GM23338 (cell line): Measurements from ENCODE around the gene FBXL17. TPM values are rescaled to one million over a fixed set of nuclear protein-coding genes. Genes with fewer than 3 reads are reported as not detected.

Experiments used
- ATAC-seq: fragments of 200-7000 bp; cut with Tn5 transposase; 3 replicates; pipeline ENCODE4 v1.9.1; 2020
- DNase-seq: peaks from one replicate; pipeline ENCODE4 v3.0.0-alpha.2; 2015; ENCODE audit warnings: low spot score
- H2AFZ ChIP-seq: fragments of 200-600 bp; sonication (generic); 2 replicates; pipeline ENCODE4 v1.8.0; 2016; ENCODE audit warnings: antibody characterized with exemption, mild to moderate bottlenecking, moderate library complexity
- H3F3A ChIP-seq: fragments of 200-600 bp; sonication (generic); replicated peaks from 2 replicates; pipeline ENCODE4 v1.8.0; 2017; ENCODE audit warnings: antibody characterized with exemption, mixed run types, low read depth
- H3K27ac ChIP-seq: fragments of 200-600 bp; sonication (generic); 2 replicates; pipeline ENCODE4 v1.6.1; 2016; ENCODE audit warnings: low read depth
- H3K27me3 ChIP-seq: fragments of 200-600 bp; sonication (generic); 2 replicates; pipeline ENCODE4 v1.8.0; 2016; ENCODE audit warnings: mild to moderate bottlenecking, mixed run types, moderate library complexity; ENCODE audit not compliant: insufficient read depth
- H3K36me3 ChIP-seq: fragments of 200-600 bp; sonication (generic); 2 replicates; pipeline ENCODE4 v1.8.0; 2016; ENCODE audit warnings: mild to moderate bottlenecking; ENCODE audit not compliant: insufficient read depth
- H3K4me1 ChIP-seq: fragments of 200-600 bp; sonication (generic); 2 replicates; pipeline ENCODE4 v1.8.0; 2016; ENCODE audit warnings: mild to moderate bottlenecking, moderate library complexity; ENCODE audit not compliant: insufficient read depth
- H3K4me2 ChIP-seq: fragments of 200-600 bp; sonication (generic); 2 replicates; pipeline ENCODE4 v1.7.1; 2017; ENCODE audit warnings: mixed run types
- H3K4me3 ChIP-seq: fragments of 200-600 bp; sonication (generic); 2 replicates; pipeline ENCODE4 v1.6.1; 2016; ENCODE audit warnings: mixed run types
- H3K79me2 ChIP-seq: fragments of 200-600 bp; sonication (generic); replicated peaks from 2 replicates; pipeline ENCODE4 v1.8.0; 2017; ENCODE audit warnings: mild to moderate bottlenecking; ENCODE audit not compliant: insufficient read depth
- H3K9me2 ChIP-seq: fragments of 200-600 bp; sonication (generic); 2 replicates; pipeline ENCODE4 v1.8.0; 2017; ENCODE audit not compliant: insufficient read depth
- H4K20me1 ChIP-seq: fragments of 200-600 bp; sonication (generic); replicated peaks from 2 replicates; pipeline ENCODE4 v1.8.0; 2017; ENCODE audit warnings: mild to moderate bottlenecking; ENCODE audit not compliant: insufficient read depth
- H3K27ac Mint-ChIP-seq: 2 replicates; pipeline ENCODE4 v1.8.0; 2020; ENCODE audit warnings: inconsistent platforms, mild to moderate bottlenecking, moderate library complexity, mixed read lengths
- H3K27me3 Mint-ChIP-seq: 3 replicates; pipeline ENCODE4 v1.8.0; 2022; ENCODE audit warnings: low read depth, mild to moderate bottlenecking, moderate library complexity, mixed read lengths, inconsistent platforms; ENCODE audit not compliant: insufficient read depth, poor library complexity
- H3K36me3 Mint-ChIP-seq: 3 replicates; pipeline ENCODE4 v1.8.0; 2021; ENCODE audit warnings: low read depth, mild to moderate bottlenecking, inconsistent platforms, moderate library complexity, mixed read lengths
- H3K4me1 Mint-ChIP-seq: 3 replicates; pipeline ENCODE4 v1.8.0; 2020; ENCODE audit warnings: mild to moderate bottlenecking, inconsistent platforms, mixed read lengths
- H3K4me3 Mint-ChIP-seq: 3 replicates; pipeline ENCODE4 v1.8.0; 2021; ENCODE audit warnings: moderate library complexity, mild to moderate bottlenecking, inconsistent platforms, mixed read lengths
- H3K9me3 Mint-ChIP-seq: 3 replicates; pipeline ENCODE4 v1.8.0; 2020; ENCODE audit warnings: moderate library complexity, mild to moderate bottlenecking, inconsistent platforms, mixed read lengths
- CTCF ChIP-seq, 2 experiments: fragments of 200-600 bp in 1 of 2; sonication (generic) in 1 of 2; conservative IDR thresholded peaks; 2 replicates each; pipeline versions ENCODE4 v1.5.1 to v1.6.1; 2016 to 2017; ENCODE audit warnings: antibody characterized with exemption in 2 of 2, low read depth in 2 of 2, mild to moderate bottlenecking in 2 of 2, moderate library complexity in 1 of 2
- ETS1 ChIP-seq: IDR thresholded peaks from 2 replicates; pipeline ENCODE4 v1.6.1; 2016; ENCODE audit warnings: antibody characterized with exemption
- POLR2AphosphoS5 ChIP-seq: IDR thresholded peaks from 2 replicates; pipeline ENCODE4 v1.6.1; 2016; ENCODE audit warnings: antibody characterized with exemption, low read depth
- STAT1 ChIP-seq: IDR thresholded peaks from one replicate; pipeline ENCODE4 v1.6.1; 2016; ENCODE audit warnings: antibody characterized with exemption; ENCODE audit not compliant: unreplicated experiment
- ZNF114 ChIP-seq: fragments of 250-450 bp; sonication (Bioruptor Pico); IDR thresholded peaks from 2 replicates; pipeline ENCODE4 v1.5.0; 2020; ENCODE audit warnings: mild to moderate bottlenecking, moderate library complexity
- ZNF331 ChIP-seq: fragments of 250-450 bp; sonication (Bioruptor Pico); IDR thresholded peaks from 2 replicates; pipeline ENCODE4 v1.5.0; 2020; ENCODE audit warnings: low read depth, mild to moderate bottlenecking, moderate library complexity
- polyA plus RNA-seq: library from polyadenylated mRNA; unstranded; fragments of >200 nt; fragmentation: Nextera tagmentation; extraction: Ambion mirVana; gene quantifications from 2 replicates; pipeline ENCODE4 v1.2.1, GENCODE V29; 2016
- total RNA-seq: library from RNA; depleted of rRNA; stranded (reverse); fragments of >200 nt; shearing (Covaris generic); gene quantifications from 2 replicates; pipeline ENCODE4 v1.2.3, GENCODE V29; 2014
- TF ChIP-seq, protein P1 (sequence below): IDR thresholded peaks from one replicate; pipeline ENCODE4 v1.6.1; 2018; ENCODE audit warnings: antibody characterized with exemption; ENCODE audit not compliant: unreplicated experiment
- TF ChIP-seq, protein P2 (sequence below): fragments of 250-450 bp; sonication (Bioruptor Pico); IDR thresholded peaks from 2 replicates; pipeline ENCODE4 v1.5.0; 2020; ENCODE audit warnings: mild to moderate bottlenecking, moderate library complexity

The FBXL17 gene
- total and polyA plus RNA-seq, 2 experiments from 2014 or later = 2.0 to 2.7 TPM

- Histone ChIP-seq H4K20me1 (no peaks in the 10 kb centered on the region), H2AFZ (no peak overlapping the region), H3K4me1 (no peaks in the 10 kb centered on the region), H3K4me2 (no peak overlapping the region), H3F3A (no peaks in the 10 kb centered on the region), H3K4me3 (no peak overlapping the region), H3K79me2 (no peaks in the 10 kb centered on the region), H3K9me2 (no peaks in the 10 kb centered on the region), H3K36me3 (no peaks in the 10 kb centered on the region), H3K27ac (no peak overlapping the region), H3K27me3 (no peaks in the 10 kb centered on the region)
- Mint-ChIP-seq H3K27ac (no peak overlapping the region), H3K4me3 (no peak overlapping the region), H3K9me3 (no peaks in the 10 kb centered on the region), H3K27me3 (no peaks in the 10 kb centered on the region), H3K4me1 (no peaks in the 10 kb centered on the region), H3K36me3 (no peaks in the 10 kb centered on the region)
- no peak for TF ChIP-seq STAT1
- no peak for TF ChIP-seq POLR2AphosphoS5
- TF ChIP-seq, protein P1, sequence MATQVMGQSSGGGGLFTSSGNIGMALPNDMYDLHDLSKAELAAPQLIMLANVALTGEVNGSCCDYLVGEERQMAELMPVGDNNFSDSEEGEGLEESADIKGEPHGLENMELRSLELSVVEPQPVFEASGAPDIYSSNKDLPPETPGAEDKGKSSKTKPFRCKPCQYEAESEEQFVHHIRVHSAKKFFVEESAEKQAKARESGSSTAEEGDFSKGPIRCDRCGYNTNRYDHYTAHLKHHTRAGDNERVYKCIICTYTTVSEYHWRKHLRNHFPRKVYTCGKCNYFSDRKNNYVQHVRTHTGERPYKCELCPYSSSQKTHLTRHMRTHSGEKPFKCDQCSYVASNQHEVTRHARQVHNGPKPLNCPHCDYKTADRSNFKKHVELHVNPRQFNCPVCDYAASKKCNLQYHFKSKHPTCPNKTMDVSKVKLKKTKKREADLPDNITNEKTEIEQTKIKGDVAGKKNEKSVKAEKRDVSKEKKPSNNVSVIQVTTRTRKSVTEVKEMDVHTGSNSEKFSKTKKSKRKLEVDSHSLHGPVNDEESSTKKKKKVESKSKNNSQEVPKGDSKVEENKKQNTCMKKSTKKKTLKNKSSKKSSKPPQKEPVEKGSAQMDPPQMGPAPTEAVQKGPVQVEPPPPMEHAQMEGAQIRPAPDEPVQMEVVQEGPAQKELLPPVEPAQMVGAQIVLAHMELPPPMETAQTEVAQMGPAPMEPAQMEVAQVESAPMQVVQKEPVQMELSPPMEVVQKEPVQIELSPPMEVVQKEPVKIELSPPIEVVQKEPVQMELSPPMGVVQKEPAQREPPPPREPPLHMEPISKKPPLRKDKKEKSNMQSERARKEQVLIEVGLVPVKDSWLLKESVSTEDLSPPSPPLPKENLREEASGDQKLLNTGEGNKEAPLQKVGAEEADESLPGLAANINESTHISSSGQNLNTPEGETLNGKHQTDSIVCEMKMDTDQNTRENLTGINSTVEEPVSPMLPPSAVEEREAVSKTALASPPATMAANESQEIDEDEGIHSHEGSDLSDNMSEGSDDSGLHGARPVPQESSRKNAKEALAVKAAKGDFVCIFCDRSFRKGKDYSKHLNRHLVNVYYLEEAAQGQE = no peak
- TF ChIP-seq ETS1 = no peak
- TF ChIP-seq, protein P2, sequence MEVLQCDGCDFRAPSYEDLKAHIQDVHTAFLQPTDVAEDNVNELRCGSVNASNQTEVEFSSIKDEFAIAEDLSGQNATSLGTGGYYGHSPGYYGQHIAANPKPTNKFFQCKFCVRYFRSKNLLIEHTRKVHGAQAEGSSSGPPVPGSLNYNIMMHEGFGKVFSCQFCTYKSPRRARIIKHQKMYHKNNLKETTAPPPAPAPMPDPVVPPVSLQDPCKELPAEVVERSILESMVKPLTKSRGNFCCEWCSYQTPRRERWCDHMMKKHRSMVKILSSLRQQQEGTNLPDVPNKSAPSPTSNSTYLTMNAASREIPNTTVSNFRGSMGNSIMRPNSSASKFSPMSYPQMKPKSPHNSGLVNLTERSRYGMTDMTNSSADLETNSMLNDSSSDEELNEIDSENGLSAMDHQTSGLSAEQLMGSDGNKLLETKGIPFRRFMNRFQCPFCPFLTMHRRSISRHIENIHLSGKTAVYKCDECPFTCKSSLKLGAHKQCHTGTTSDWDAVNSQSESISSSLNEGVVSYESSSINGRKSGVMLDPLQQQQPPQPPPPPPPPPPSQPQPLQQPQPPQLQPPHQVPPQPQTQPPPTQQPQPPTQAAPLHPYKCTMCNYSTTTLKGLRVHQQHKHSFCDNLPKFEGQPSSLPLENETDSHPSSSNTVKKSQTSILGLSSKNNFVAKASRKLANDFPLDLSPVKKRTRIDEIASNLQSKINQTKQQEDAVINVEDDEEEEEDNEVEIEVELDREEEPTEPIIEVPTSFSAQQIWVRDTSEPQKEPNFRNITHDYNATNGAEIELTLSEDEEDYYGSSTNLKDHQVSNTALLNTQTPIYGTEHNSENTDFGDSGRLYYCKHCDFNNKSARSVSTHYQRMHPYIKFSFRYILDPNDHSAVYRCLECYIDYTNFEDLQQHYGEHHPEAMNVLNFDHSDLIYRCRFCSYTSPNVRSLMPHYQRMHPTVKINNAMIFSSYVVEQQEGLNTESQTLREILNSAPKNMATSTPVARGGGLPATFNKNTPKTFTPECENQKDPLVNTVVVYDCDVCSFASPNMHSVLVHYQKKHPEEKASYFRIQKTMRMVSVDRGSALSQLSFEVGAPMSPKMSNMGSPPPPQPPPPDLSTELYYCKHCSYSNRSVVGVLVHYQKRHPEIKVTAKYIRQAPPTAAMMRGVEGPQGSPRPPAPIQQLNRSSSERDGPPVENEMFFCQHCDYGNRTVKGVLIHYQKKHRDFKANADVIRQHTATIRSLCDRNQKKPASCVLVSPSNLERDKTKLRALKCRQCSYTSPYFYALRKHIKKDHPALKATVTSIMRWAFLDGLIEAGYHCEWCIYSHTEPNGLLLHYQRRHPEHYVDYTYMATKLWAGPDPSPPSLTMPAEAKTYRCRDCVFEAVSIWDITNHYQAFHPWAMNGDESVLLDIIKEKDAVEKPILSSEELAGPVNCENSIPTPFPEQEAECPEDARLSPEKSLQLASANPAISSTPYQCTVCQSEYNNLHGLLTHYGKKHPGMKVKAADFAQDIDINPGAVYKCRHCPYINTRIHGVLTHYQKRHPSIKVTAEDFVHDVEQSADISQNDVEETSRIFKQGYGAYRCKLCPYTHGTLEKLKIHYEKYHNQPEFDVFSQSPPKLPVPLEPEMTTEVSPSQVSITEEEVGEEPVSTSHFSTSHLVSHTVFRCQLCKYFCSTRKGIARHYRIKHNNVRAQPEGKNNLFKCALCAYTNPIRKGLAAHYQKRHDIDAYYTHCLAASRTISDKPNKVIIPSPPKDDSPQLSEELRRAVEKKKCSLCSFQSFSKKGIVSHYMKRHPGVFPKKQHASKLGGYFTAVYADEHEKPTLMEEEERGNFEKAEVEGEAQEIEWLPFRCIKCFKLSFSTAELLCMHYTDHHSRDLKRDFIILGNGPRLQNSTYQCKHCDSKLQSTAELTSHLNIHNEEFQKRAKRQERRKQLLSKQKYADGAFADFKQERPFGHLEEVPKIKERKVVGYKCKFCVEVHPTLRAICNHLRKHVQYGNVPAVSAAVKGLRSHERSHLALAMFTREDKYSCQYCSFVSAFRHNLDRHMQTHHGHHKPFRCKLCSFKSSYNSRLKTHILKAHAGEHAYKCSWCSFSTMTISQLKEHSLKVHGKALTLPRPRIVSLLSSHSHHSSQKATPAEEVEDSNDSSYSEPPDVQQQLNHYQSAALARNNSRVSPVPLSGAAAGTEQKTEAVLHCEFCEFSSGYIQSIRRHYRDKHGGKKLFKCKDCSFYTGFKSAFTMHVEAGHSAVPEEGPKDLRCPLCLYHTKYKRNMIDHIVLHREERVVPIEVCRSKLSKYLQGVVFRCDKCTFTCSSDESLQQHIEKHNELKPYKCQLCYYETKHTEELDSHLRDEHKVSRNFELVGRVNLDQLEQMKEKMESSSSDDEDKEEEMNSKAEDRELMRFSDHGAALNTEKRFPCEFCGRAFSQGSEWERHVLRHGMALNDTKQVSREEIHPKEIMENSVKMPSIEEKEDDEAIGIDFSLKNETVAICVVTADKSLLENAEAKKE (CRISPR knock-in tag) = no peak
- no peak for TF ChIP-seq CTCF (conservative IDR thresholded peaks at IDR 0.05; ENCODE audit: low read depth in 2 of 2)
- TF ChIP-seq ZNF331 = no peak
- no peak for TF ChIP-seq ZNF114 (CRISPR knock-in tag)
- ATAC-seq (no peak), DNase-seq (no peak)
Measured at GRCh38 chr5:108315829-108316228, 66.1 kb downstream of the FBXL17 start.
